T-cell (primary cell): ENCODE measurements around the gene BIN2. TPM values are rescaled to one million over a fixed set of nuclear protein-coding genes. Genes with fewer than 3 reads are reported as not detected.

Experiments
- ATAC-seq, 4 experiments: fragments of 200-7000 bp in 3 of 4; fragments of 150-1000 bp in 1 of 4; cut with Tn5 transposase; replicated peaks in 1 of 4; 1 replicate in 3 of 4; 2 replicates in 1 of 4; pipeline ENCODE4 v1.10.0; 2021; ENCODE audit warnings: moderate library complexity in 3 of 4, mild to moderate bottlenecking in 2 of 4, moderate number of reproducible peaks in 1 of 4
- CTCF ChIA-PET, 2 donors: fragments of 300-600 bp; sonication (Branson Sonifier 250); formaldehyde crosslinking; loops; one replicate each; lab custom pipeline; 2022; ENCODE audit warnings: antibody characterized with exemption in 2 of 2; lab: Charles Lee
- POLR2A ChIA-PET, 2 donors: fragments of 300-600 bp; sonication (Branson Sonifier 250); formaldehyde crosslinking; loops; one replicate each; lab custom pipeline; 2022; ENCODE audit warnings: antibody characterized with exemption in 2 of 2; lab: Charles Lee
- DNase-seq, 35 experiments: peaks; one replicate each; pipeline versions ENCODE4 v3.0.0 to v3.0.0-alpha.2; 2013 to 2023
- H3K27ac ChIP-seq: one replicate; pipeline ENCODE4 v1.5.1; 2013; ENCODE audit warnings: low read length
- H3K27me3 ChIP-seq, 2 experiments: replicated peaks in 1 of 2; 1 replicate in 1 of 2; 2 replicates in 1 of 2; pipeline versions ENCODE4 v1.6.1 to v1.7.0; 2013; ENCODE audit warnings: low read length in 1 of 2, mixed read lengths in 1 of 2; ENCODE audit not compliant: control insufficient read depth in 2 of 2, insufficient read depth in 2 of 2; ENCODE audit errors: extremely low read depth in 1 of 2
- H3K36me3 ChIP-seq, 2 donors: 1 replicate in 1 of 2; 2 replicates in 1 of 2; pipeline versions ENCODE4 v1.6.1 to v1.7.0; 2013; ENCODE audit warnings: low read length in 1 of 2; ENCODE audit not compliant: control insufficient read depth in 2 of 2, insufficient read depth in 1 of 2; ENCODE audit errors: extremely low read depth in 1 of 2
- H3K4me1 ChIP-seq, 2 experiments: 1 replicate in 1 of 2; 2 replicates in 1 of 2; pipeline versions ENCODE4 v1.6.1 to v1.7.0; 2013; ENCODE audit warnings: low read length in 2 of 2, mixed read lengths in 1 of 2; ENCODE audit not compliant: insufficient read depth in 2 of 2, control insufficient read depth in 1 of 2; ENCODE audit errors: extremely low read depth in 1 of 2
- H3K4me3 ChIP-seq, 2 donors: 1 replicate in 1 of 2; 2 replicates in 1 of 2; pipeline versions ENCODE4 v1.5.1 to v1.7.0; 2013; ENCODE audit warnings: mild to moderate bottlenecking in 2 of 2, low read length in 1 of 2, moderate library complexity in 1 of 2; ENCODE audit not compliant: control insufficient read depth in 1 of 2; ENCODE audit errors: extremely low read depth in 1 of 2
- H3K9me3 ChIP-seq: 2 replicates; pipeline ENCODE4 v1.7.0; 2013
- H3K27ac Mint-ChIP-seq, 2 donors: one replicate each; pipeline ENCODE4 v1.8.0; 2020 to 2021; ENCODE audit warnings: mild to moderate bottlenecking in 2 of 2, mixed read lengths in 2 of 2
- H3K27me3 Mint-ChIP-seq, 2 donors: one replicate each; pipeline ENCODE4 v1.8.0; 2021 to 2022; ENCODE audit warnings: mixed read lengths in 2 of 2
- H3K36me3 Mint-ChIP-seq: one replicate; pipeline ENCODE4 v1.8.0; 2021; ENCODE audit warnings: mixed read lengths
- H3K4me1 Mint-ChIP-seq, 3 donors: one replicate each; pipeline ENCODE4 v1.8.0; 2020 to 2022; ENCODE audit warnings: mixed read lengths in 3 of 3, mild to moderate bottlenecking in 1 of 3
- H3K4me3 Mint-ChIP-seq, 3 donors: one replicate each; pipeline ENCODE4 v1.8.0; 2020 to 2022; ENCODE audit warnings: mild to moderate bottlenecking in 3 of 3, mixed read lengths in 3 of 3, moderate library complexity in 3 of 3
- H3K9me3 Mint-ChIP-seq, 3 donors: one replicate each; pipeline ENCODE4 v1.8.0; 2020 to 2022; ENCODE audit warnings: mixed read lengths in 3 of 3
- WGBS: methylation state at CpG from one replicate; pipeline ENCODE4 v1.1.5; 2013; ENCODE audit warnings: missing lambda C conversion rate; ENCODE audit not compliant: insufficient coverage; 5-methylcytosine and 5-hydroxymethylcytosine counted together
- total RNA-seq, 35 experiments: library from RNA in 6 of 35; stranded (reverse) in 6 of 35; fragments of 120-200 nt in 1 of 35; gene quantifications; one replicate each; pipeline versions ENCODE4 v1.2.1 to v1.2.4 and lab custom pipeline; 2013 to 2026

BIN2 gene
- total RNA-seq (100 to 1,000 TPM; 196 to 240 (median 202) TPM), total RNA-seq (lab: John Stamatoyannopoulos, UW) (30.4 to 345 (median 189) reads per million in 29 experiments)
- 267 TPM for total RNA-seq (2013)

DNA sequence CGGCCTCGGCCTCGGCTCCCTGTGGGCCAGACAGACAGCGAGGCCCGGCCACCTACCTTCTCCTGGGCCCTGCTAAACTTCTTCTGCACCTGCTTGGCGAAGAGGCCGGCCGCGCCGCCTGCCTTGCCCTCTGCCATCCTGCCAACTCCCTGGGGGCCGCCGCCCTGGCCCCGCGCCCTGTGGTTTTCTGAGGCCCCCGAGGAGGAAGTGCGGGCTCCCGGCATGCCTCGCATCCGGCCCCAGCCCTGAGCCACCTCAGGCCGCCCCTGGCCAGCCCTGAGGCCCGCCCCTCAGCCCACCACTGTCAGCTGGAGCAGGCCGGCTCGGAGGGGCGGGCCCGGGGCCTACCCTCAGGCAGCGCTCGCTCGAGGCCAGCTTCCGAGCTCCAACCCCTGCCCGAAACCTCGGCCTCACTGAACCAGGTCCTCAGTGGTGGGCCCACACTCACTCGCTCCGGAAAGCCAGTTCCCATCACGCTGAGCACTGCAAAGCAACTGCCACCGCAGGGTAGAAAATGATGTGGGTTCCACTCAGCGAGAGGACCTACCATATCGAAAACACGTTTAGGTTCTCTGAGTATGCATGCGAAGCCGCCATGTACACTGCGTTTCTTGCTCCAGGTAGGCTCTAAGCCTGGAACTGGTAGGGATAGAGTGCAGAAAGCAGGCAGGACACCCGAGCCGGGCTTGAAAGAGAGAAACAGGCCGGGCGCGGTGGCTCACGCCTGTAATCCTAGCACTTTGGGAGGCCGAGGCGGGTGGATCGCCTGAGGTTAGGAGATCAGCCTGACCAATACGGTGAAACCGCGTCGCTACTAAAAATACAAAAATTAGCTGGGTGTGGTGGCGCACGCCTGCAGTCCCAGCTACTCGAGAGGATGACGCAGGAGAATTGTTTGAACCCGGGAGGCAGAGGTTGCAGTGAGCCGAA lies at the start of gene BIN2:
Gene BIN2 (minus strand): TSS at position 209 of the 930 bp plus-strand sequence. CDS start 72 bp downstream, at position 137.
- H3K27ac ChIP-seq: peak within 1 kb of the TSS; percentile 93
- peak; percentile 19 to 83 (median 61) for DNase-seq
- H3K9me3 ChIP-seq: no peaks in the 10 kb centered on the region
- 25% methylated on average over 49 of the region's 60 CpGs for whole genome bisulfite sequencing
- no peaks in the 10 kb centered on the region for H3K9me3 Mint-ChIP-seq
- peaks cover 54 to 86% of the 10 kb centered on the region in 2 experiments for H3K4me1 ChIP-seq
- no peaks in the 10 kb centered on the region for H3K27me3 Mint-ChIP-seq
- peak within 1 kb of the TSS; percentile 96 to 98 (median 96) for H3K4me3 Mint-ChIP-seq
- H3K27me3 ChIP-seq: no peaks in the 10 kb centered on the region
- peaks cover 23% of the 10 kb centered on the region for H3K36me3 Mint-ChIP-seq
- H3K4me1 Mint-ChIP-seq: peaks cover 90 to 93% (median 91%) of the 10 kb centered on the region in 3 donors
- H3K4me3 ChIP-seq: peak within 1 kb of the TSS; percentile 78 to 87
- ChIA-PET CTCF (interaction anchor here (1.5 to 1.6 kb wide), 2 partner anchors 14 to 16 kb away, joined by 6 to 8 read pairs; no protein-coding TSS in a partner anchor), POLR2A (interaction anchor here in 1 of 2 donors (0.6 kb wide), 1 partner anchor 16 kb away, joined by 8 read pairs; no protein-coding TSS in a partner anchor)
- peaks cover 0 to 7% of the 10 kb centered on the region in 2 donors for H3K36me3 ChIP-seq
- H3K27ac Mint-ChIP-seq: peak within 1 kb of the TSS; percentile 98
- peak; percentile 63 to 78 (median 74) for ATAC-seq

DNA sequence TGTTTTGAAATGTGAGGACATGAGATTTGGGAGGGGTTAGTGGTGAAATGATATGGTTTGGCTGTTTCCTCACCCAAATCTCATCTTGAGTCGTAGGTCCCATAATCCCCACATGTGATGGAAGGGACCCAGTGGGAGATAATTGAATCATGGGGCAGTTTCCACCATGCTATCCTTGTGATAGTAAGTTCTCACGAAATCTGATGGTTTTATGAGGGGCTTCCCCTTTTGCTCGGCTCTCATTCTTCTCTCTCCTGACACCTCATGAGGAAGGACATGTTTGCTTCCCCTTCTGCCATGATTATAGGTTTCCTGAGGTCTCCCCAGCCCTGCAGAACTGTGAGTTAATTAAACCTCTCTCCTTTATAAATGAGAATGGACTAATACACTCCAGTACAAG lies 49.2 kb upstream of the BIN2 start:
- no peak overlapping the region for H3K4me3 Mint-ChIP-seq

DNA sequence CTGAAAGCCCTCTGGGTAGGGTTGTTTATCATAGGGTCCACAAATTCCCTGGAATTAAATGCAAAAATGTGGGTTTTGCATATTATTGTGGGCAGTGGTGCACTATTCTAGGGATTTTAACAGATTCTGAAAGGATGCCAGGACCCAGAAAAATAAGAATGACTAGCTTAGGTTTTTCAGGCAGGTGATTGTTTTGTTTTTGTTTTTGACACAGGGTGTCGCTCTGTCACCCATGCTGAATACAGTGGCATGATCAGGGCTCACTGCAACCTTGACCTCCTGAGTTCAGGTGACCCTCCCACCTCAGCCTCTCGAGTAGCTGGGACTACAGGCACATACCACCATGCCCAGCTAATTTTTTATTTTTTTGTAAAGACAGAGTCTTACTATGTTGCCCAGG lies 48.0 kb upstream of the BIN2 start:
- Histone ChIP-seq H3K36me3 (peaks cover 4 to 10% of the 10 kb centered on the region in 2 donors), H3K27ac (no peak overlapping the region), H3K27me3 (peaks cover 0 to 4% of the 10 kb centered on the region in 2 experiments), H3K4me3 (no peak overlapping the region), H3K9me3 (no peaks in the 10 kb centered on the region), H3K4me1 (peaks cover 16 to 44% of the 10 kb centered on the region in 2 experiments)
- DNase-seq (no peak), ATAC-seq (no peak)
- H3K9me3 Mint-ChIP-seq: no peaks in the 10 kb centered on the region
- peaks cover 46 to 64% (median 57%) of the 10 kb centered on the region in 3 donors for H3K4me1 Mint-ChIP-seq
- whole genome bisulfite sequencing: 100% methylated on average over 1 of the region's 2 CpGs
- H3K4me3 Mint-ChIP-seq: no peak overlapping the region
- peaks cover 34% of the 10 kb centered on the region for H3K36me3 Mint-ChIP-seq
- ChIA-PET CTCF (interaction anchor here in 1 of 2 donors (0.6 to 1.0 kb wide), 2 partner anchors 51 to 864 kb away, joined by 3 to 5 read pairs; no protein-coding TSS in a partner anchor), POLR2A (interaction anchor here in 1 of 2 donors (0.6 kb wide), 1 partner anchor 26 kb away, joined by 3 read pairs; no protein-coding TSS in a partner anchor)
- H3K27ac Mint-ChIP-seq: no peak overlapping the region
- no peaks in the 10 kb centered on the region for H3K27me3 Mint-ChIP-seq

More for the DNA sequence above, 49.2 kb upstream of the BIN2 start:
- Histone ChIP-seq H3K9me3 (no peaks in the 10 kb centered on the region), H3K36me3 (peaks cover 4 to 19% of the 10 kb centered on the region in 2 donors), H3K4me3 (no peak overlapping the region), H3K4me1 (peaks cover 16 to 35% of the 10 kb centered on the region in 2 experiments), H3K27ac (no peak overlapping the region), H3K27me3 (peaks cover 0 to 4% of the 10 kb centered on the region in 2 experiments)
- Mint-ChIP-seq H3K9me3 (no peaks in the 10 kb centered on the region), H3K36me3 (peaks cover 44% of the 10 kb centered on the region), H3K4me1 (peaks cover 43 to 55% (median 52%) of the 10 kb centered on the region in 3 donors), H3K27ac (no peak overlapping the region), H3K27me3 (no peaks in the 10 kb centered on the region)
- POLR2A ChIA-PET: interaction anchor here in 1 of 2 donors (0.5 kb wide), 1 partner anchor 488 kb away, joined by 4 read pairs; no protein-coding TSS in a partner anchor
- CTCF ChIA-PET: no interaction called here
- DNase-seq (no peak), ATAC-seq (no peak)
- 80% methylated on average over 1 of the region's 3 CpGs for WGBS

DNA sequence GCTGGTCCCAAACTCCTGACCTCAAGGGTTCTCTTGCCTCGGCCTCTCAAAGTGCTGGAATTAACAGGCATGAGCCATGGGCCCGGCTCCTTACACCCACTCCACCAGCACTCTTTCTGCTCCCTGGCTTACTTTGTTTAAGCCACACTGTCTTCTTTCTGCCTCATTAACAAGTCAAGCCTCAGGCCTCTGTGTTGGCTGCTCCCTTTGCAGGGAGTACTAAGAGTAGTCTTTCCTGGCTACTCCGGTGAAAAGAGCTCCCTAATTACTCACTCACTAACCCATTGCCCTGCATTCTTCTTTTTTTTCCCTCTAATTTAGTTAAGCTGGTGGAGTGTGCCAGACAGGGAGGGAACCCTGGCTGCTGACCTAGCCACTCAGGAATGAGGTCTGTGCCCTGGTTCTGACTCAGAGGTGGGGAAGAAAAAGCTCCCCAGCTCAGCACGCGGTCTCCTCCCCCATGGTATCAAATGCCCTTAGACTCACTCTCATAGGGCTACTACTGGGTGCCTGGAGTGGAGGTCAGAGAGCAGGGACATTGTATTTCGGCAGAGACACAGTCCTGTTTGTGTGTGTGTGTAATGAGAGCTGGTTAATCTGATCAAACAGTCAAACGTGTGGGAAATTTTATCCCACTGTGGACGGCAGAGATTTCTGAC lies 47.5 kb upstream of the BIN2 start:
- no peak overlapping the region for H3K27ac Mint-ChIP-seq
- ATAC-seq (no peak), DNase-seq (no peak)
- Histone ChIP-seq H3K27ac (no peak overlapping the region), H3K27me3 (peaks cover 0 to 4% of the 10 kb centered on the region in 2 experiments), H3K4me3 (no peak overlapping the region), H3K36me3 (peaks cover 0 to 4% of the 10 kb centered on the region in 2 donors), H3K9me3 (no peaks in the 10 kb centered on the region), H3K4me1 (peaks cover 16 to 44% of the 10 kb centered on the region in 2 experiments)
- no peaks in the 10 kb centered on the region for H3K9me3 Mint-ChIP-seq
- H3K27me3 Mint-ChIP-seq: no peaks in the 10 kb centered on the region
- peak overlapping the region in 1 of 3 donors; percentile 3 for H3K4me3 Mint-ChIP-seq
- 100% methylated on average over 2 of the region's 8 CpGs for WGBS
- ChIA-PET CTCF (interaction anchor here in 1 of 2 donors (0.6 to 1.0 kb wide), 2 partner anchors 51 to 864 kb away, joined by 3 to 5 read pairs; no protein-coding TSS in a partner anchor), POLR2A (interaction anchor here (0.6 to 0.7 kb wide), 2 partner anchors 27 to 109 kb away, joined by 3 read pairs; no protein-coding TSS in a partner anchor)
- H3K4me1 Mint-ChIP-seq: peaks cover 46 to 64% (median 57%) of the 10 kb centered on the region in 3 donors
- peaks cover 30% of the 10 kb centered on the region for H3K36me3 Mint-ChIP-seq

DNA sequence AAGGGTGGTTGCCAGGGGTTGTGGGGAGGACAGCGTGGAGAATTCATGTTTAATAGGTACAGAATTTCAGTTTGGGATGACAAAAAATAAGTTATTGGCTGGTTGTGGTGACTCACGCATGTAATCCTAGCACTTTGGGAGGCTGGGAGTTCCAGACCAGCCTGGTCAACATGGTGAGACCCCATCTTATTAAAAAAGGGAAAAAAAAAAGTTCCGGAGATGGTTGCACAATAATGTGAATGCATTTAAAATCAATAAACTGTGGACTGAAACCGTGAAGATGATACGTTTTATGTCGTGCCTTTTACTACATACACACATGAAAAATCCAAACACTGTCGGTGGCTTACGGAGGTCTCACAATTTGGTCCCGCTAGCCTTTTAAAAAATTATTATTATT lies 46.7 kb upstream of the BIN2 start:
- peaks cover 16 to 44% of the 10 kb centered on the region in 2 experiments for H3K4me1 ChIP-seq
- H3K9me3 Mint-ChIP-seq: no peaks in the 10 kb centered on the region
- peaks cover 52 to 70% (median 57%) of the 10 kb centered on the region in 3 donors for H3K4me1 Mint-ChIP-seq
- no peaks in the 10 kb centered on the region for H3K27me3 Mint-ChIP-seq
- ChIA-PET CTCF (no interaction called here), POLR2A (interaction anchor here in 1 of 2 donors (0.7 kb wide), 1 partner anchor 110 kb away, joined by 3 read pairs; no protein-coding TSS in a partner anchor)
- no peak overlapping the region for H3K4me3 Mint-ChIP-seq
- peaks cover 0 to 4% of the 10 kb centered on the region in 2 donors for H3K36me3 ChIP-seq
- H3K9me3 ChIP-seq: no peaks in the 10 kb centered on the region
- 100% methylated on average over 2 of the region's 9 CpGs for WGBS
- DNase-seq: no peak
- no peak for ATAC-seq
- peaks cover 0 to 4% of the 10 kb centered on the region in 2 experiments for H3K27me3 ChIP-seq
- H3K36me3 Mint-ChIP-seq: peaks cover 30% of the 10 kb centered on the region
- H3K4me3 ChIP-seq: no peak overlapping the region
- no peak overlapping the region for H3K27ac ChIP-seq
- H3K27ac Mint-ChIP-seq: peak overlapping the region in 1 of 2 donors; percentile 54
